Esophagus squamous epithelium (tissue), 4 donors: ENCODE measurements around the gene PCNX4.

ENCODE experiments used
- CTCF ChIP-seq, 6 experiments: fragments of 450-650 bp in 4 of 6; fragments of 200-600 bp in 2 of 6; sonication (generic) in 2 of 6; IDR thresholded peaks; one replicate each; pipeline ENCODE4 v1.5.1; 2016 to 2019; ENCODE audit warnings: antibody characterized with exemption in 6 of 6, mild to moderate bottlenecking in 4 of 6, moderate library complexity in 4 of 6
- POLR2A ChIP-seq, 4 donors: fragments of 450-650 bp; IDR thresholded peaks; one replicate each; pipeline ENCODE4 v1.6.1; 2017; ENCODE audit warnings: antibody characterized with exemption in 4 of 4, mild to moderate bottlenecking in 4 of 4, moderate library complexity in 3 of 4

- TF ChIP-seq CTCF (IDR thresholded peaks at IDR 0.05) = no peak
- TF ChIP-seq POLR2A (IDR thresholded peaks at IDR 0.05) = no peak
Measured at GRCh38 chr14:60204843-60205774, 113.4 kb downstream of the PCNX4 start.
